NCI-H345 (cell line): ENCODE measurements around the gene NRXN2.

ENCODE experiments used
- DNase-seq: peaks from one replicate; lab custom pipeline; 2025; lab: John Stamatoyannopoulos, UW

The NRXN2 gene

DNA sequence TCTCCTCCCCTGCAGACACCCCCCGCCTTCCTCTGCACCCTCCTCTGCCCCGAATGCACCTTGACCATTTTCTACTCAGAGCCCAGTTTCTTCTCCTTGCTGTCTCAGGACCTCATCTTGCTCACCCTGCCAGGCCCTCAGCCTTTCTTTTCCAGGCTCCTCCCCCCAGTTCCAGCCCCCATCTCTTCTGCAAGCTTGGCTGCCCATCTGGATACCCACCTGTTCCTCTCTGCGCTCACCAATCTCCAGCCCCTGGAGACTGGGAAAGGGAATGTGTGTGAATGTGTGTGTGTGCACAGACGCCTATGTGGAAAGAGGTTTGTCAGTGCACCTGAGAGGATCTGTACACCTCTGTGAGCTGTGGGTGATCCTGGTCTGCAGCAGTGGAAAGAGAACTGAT is 95.6 kb downstream of the NRXN2 start:
- DNase-seq, result no peak

DNA sequence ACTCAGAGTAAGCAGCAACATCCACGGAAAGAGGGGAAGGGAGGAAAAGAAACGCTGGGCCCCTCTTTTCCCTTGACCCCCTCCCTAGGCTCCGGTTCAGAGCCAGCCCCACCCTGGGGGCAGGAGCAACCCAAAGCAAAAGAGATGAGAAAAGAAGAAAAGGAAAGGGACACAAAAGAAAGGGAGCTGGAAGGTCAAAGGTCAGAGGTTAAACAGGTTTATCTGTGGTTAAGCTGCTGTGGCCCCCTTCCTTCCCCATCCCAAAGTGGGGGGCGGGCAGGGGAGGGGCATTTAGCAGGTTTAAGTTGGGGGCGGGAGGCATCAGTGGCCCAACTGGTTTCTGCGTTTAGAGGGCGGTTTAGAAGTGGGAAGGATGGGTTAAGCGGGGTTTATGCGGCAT is 96.4 kb downstream of the NRXN2 start:
- DNase-seq, result no peak

DNA sequence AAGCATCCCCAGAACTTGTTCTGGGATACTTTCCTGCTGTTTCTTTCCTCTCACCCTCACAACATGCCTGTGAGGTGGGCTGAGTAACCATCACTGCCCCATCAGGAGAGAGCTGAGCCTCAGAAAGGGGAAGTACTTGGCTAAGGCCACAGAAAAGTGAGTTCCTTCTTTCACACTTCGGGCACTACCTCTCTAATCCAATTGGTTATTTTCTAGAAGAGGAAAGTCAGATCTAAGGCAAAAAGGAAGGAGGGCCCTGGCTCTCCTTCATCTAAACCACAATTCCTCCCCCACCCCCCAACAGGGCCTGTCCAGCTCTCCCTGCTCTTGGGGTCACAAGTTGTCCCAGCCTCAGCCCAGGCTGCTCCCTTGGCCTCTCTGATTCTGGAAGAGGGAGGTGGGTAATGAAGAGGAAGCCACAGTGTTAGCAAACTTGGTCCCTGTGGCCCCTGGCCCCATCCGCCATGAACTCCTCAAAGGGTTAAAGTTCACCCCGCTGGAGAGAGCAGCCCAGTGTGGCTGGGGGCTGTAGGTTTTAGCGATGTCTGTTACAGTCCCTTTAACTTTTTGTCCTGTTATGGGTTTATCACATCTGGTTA is 98.0 kb downstream of the NRXN2 start:
- DNase-seq, result no peak

DNA sequence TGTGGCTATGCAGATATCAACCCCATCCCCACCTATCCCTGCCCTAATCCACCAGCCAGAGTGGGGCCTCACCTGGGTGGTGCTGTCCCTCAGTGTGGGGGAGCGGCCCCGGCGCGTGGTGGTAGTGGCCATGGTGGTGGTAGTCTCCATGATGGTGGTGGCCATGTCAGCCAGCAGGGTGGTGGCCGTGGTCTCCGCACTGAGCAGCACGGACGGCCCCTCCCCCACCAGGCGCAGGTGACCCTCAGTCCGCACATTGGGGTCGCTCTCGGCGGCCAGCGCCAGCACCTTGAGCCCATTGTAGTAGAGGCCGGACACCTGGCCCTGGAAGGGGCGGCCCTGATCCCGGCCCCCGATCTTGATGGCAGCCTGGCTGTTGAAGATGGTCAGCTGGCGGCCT is 100.3 kb downstream of the NRXN2 start:
- DNase-seq, result no peak

DNA sequence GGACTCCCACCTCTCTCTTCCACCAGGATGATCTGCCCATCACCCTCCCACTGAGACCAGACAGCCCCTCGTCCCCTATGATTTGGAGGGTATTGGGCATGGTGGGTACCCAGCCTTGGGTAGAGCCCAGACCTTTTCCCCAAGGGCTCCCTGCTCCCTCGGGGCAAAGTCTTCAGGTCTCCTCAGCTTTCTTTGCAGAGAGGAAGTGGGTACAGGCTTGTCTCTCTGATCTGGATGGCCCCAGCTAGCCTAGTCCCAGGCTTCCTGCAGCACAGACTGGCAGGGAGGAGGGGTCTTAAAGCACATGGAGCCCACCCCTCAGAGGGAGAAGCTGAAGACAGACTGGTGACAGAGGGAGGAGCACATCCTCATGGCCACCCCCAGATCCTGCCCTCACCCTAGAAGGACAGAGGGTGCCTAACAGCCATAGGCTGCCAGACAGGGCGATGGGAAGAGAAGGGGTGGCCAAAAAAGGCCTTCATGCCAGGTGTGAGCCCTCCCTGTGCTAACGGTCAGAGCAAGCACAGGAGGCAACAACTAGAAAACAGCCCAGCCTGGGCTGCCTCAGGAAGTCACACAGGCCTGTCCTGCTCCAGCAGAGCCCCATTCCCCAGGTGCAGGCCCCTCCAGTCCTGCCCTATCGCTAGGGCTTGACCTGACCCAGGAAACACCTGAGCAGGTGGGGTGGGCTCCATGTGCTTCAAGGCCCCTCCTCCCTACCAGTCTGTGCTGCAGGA is 101.5 kb downstream of the NRXN2 start:
- DNase-seq, result no peak

DNA sequence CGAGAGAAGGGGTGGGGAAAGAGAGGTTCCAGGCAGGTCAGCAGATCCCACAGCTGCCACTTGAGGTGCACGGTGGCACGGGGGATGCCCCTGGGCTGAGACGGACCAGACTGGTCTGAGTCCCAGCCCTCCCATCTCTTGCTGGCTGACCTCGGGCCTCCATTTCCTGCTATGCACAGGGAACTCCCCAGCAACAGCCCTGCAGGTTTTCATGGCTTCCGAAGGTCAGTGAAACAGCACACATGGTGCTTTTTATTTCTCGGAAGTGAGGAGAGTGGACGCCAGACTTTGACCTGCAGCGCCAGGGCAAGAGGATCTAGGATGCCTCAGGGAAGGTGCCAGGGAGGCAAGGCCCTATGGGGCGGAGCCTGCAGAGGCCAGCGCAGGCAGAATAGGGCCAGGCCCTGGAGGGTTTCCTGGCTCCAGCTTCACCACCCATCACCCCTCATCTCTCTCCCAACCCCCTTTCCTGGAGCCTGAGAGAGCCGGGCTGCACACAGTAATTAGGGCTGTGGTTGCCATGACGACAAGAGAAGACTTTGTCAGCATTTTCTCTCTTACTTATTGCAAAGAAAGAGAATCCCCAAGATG is 102.5 kb downstream of the NRXN2 start:
- no peak for DNase-seq

DNA sequence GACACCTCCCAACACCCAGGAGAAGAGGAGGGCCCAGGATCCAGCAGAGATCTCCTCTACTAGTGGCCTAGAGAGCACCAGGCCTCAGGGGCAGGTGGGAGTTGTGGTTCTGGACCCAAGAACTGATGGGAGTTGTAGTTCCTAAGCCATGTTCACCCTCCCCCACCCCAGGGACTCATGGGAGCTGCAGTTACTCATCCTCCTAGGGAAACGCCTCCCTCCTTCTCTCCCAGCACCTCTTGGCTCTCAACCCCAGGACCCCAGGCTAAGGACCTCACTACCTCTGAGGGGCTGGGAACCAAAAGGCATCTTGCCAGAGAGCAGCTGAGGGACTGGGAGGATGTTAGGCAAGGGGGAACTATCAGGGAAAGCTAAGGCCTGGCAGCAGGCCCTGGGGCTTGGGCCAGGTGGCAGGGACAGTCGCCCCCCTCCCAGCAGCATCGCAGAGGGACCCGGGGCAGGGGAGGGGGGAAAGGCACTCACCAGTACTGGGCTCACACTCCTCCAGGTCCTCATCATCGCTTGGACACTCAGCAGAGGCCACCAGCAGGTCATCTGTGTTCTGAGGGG is 103.1 kb downstream of the NRXN2 start:
- no peak for DNase-seq

DNA sequence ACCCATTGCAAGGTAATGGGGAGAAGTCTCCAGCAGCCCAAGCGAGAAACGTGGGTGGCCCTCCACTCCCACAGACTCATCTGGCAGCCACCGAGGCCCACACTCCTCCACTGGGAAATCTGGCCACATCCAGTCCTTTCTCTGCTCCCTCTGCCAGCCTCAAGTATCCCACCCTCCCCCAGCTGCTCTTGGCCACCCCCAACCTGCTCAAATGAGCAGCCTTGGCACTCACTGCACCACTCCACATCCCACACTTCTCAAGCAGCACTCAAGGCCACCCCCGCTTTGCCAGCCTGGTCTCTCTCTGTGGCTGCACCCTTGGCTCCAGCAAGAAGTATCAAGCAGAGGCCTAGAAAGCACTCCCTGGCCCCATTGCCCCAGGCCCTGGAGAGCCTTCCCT is 103.8 kb downstream of the NRXN2 start:
- no peak for DNase-seq

DNA sequence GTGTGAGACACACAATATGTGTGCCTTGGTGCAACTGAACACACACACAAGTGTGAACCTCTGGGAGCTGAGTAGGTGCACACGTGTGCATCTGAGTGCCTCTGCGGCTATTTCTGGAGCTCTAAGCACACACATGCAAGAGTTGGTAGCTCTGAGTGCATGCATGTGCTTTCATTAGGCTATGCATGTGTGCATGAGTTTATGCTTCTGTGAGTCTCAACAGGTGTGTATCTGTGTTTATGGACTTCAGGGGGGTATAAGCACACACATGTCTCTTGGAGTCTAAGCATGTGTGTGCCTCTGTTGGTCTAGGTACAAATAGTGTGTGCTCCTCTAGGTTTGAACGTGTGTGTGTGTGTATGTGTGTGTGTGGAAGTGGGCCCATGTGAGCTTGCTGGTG is 106.2 kb downstream of the NRXN2 start:
- no peak for DNase-seq

DNA sequence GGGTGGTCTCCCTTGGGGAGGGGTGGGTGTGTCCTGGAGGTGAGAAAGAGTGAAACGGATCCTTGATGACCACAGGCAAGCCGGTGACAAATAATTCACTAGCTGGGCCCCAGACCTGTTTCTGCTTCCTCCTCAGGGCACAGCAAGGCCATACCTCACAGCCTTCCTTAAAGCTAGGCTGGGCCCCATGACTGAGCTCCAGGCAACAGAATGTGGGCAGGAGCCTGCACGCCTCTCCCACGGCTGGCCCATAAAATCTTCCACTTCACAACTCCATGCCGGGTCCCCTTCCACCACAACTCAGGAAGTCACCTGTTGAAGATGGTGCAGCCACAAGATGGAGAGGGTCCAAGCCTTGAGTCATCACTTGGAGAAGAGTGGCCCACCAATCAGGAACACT is 108.1 kb downstream of the NRXN2 start:
- DNase-seq, result no peak

DNA sequence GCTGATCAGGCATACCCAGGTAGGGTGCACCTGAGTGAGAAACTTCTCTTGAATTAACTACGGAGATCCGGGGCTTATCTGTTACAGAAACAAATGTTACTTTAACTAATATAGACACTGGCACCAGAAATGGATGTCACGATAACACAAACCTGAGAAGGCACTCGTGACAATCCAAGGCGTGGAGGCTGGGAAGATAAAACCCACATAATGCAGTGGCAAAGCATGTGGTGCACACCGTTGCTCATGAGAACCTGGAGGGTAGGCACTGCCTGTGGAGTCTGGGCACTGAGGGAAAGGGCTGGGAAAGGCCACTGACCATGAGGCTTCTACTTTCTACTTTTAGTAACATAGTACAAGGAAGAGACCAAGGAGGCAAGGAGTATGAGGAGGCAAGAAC is 109.3 kb downstream of the NRXN2 start:
- DNase-seq, result no peak

DNA sequence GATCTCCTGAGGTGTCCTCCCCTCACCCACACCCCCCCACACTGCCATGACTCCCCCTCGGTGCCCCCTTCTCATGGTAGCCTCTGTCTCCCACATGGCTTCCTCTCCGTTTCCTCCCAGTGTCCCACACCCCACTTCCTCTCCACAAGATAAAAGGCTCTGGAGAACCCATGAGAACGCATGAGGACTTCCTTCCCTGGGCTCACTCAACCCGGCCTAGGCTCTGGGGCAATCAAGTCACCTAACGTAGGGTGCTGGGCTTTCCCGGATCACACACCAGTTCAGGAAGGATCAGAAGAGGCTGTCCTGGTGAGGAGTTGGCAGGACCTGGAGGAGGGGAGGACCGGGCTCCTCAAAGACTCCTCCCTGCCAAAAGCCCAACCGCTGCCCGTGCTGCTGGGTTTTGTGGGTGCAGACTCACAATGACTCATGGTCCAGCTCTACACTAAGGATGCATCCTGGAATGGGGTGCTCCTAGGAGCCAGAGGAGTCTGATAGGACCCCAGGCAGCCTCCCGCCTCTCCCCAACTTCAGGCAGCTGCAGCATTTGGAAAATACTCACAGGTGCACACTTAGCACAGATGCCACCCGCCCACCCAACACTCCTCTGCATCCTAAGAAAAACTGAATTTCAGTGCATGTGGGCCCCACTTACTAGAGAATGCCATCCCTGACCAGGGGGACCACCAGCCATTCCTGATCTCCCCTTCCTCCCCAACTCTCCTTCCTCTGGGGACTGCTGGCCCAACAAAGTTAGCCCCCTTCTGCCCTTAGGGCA is 110.9 kb downstream of the NRXN2 start:
- no peak for DNase-seq

DNA sequence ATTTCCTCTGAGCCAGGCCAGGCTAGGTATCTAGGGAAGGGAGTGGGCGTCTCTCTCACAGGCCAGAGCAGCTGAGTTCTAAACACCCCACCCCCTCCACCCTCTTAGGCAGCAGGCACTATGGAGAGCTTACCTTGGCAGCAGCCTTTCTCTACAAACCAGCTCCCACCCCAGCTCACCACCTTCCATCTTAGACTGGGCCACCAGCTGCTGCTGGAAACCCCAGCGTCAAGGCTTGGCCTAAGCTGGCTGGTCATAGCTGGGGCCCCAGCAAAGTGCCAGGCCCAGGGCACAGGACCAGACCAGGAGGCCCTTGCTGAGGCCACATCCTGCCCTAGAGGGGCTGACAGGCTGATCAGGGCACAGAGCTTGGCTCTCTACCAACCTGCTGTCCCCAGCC is 111.8 kb downstream of the NRXN2 start:
- DNase-seq, result no peak

DNA sequence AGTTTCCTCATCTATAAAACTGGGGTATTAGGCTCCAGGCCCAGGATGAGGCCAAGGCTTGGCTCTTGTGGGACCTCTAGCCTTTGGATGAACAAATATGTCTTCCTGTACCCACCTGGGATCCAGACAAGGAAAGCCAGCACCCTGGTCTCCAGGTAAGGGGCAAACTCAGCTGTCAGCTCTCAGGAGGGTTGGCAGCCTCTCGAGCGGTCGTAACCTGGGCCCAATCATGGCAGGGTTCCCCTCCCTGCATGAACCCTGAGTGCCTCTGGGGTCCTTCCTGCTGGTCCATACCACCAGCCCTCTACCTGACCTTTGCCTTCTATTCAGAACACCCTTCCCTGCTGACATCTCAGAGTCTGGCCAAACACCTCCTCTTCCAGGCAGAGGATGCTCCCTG is 112.4 kb downstream of the NRXN2 start:
- no peak for DNase-seq

DNA sequence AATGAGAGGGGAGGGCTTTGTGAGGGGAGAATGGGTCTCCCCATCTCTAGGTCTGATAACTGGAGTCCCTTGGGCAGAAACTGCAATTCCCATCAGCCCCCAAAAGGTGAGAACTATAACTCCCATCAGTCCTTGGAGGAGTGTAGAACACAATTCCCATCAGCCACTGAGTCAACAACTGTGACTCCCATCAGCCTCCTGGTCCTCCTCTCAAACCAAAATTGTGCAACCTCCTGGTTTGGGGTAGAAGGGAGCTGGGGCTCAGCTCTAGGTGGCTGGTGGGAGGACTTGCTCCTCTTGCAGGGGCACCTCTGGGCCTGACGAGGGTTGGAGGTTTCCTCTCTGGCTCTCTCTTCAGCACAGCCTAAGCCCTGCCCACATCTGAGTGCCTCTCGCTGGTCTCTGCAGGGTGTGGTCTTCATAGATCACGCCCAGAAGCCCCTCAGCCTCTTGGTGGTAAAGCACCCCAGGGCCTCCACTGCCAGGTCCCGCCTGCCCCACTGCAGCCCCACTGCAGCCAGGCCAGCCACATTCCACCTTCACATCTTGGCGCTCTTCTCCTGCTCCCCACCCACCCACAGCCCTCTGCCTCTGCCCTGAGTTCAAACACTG is 113.5 kb downstream of the NRXN2 start:
- no peak for DNase-seq

DNA sequence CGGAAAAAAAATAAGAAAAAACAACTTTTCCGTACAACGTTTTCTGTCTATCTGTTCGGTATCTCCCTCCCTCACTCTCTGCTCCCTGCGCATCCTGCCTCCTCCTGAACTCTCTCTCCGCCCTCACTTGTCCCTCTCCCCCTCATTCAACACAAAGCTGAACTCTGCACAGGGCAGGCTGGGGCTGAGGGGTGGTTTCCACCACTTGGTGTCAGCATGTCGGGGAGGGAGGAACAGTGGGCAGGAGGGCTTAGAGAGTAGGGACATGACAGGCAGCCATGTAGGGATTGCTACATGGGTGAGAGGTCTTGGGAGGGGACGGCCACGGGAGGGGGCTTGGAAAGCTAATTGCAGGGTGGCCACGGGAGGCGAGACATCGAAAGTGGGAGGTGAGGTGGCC is 114.4 kb downstream of the NRXN2 start:
- no peak for DNase-seq

DNA sequence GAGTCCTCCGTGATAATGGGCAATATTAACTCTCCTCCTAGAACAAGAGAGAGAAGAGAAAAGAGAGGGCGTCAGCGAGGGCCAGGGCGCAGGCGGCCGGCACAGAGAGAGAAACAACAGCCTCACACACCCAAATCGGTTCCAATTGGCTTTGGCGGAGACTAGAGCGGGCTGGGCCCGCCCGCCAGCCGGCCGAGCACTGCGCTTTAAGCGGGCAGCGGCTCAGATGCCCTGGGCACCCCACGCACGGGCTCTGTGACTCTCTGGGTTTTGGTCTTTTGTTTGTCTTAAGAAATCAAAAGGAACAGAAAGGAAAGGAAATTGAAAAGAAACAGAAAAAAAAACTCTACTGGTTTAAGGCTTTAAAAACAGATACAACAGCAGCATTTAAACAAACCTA is 115.0 kb downstream of the NRXN2 start:
- no peak for DNase-seq

DNA sequence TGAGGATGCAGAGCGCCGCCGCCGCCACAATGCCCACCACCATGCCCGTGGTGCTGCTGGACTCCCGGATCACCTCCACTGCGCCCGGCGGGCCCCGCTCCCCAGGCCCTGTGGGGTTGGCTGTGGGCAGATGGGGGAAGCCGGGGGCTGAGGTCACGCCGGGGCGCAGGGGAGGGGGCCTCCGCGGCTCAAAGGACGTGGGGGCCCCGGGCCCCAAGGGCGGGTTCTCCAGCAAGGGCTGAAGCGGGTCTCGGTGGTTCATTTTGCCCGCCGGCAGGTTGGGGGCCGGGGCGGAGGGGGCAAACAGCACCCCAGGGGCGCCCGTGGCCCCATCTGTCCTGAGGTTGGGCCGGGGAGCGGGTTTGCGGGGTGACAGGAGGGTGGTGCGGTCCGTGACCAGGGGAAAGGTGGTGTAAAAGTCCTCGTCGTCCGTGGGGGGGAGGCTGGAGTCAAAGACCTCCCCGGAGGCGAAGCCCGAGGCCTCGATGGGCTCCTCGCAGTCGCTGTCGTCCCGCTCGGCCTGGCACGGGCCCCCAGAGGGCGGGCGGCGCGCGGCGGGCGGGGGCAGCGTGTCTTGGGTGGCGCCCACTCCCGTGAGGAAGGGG is 115.5 kb downstream of the NRXN2 start:
- no peak for DNase-seq

DNA sequence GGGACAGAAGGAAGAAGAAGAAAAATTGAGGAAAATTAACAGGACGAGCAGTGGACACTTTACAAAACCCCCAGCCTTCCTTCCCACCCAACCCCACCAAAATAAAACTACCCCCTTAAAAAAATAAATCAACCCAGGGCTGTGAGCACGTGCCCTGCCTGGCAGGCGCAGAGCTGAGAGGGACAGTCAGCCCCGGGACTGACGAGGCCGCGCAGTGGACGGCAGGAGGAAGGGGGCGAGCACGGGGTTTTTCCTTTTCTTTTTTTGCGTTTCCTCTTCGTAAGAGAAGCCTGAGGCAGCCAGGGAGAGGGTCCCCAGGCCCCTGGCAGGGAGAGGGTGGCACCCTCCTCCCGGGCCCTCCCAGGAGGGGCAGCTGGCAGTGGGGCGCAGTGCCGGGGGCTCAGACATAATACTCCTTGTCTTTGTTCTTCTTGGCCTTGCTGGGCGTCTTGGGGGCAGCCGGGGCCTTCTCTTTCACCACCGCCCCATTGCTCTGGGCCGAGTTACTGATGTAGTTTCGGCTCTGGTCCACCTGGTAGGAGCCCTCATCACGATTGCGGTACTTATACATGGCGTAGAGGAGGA is 116.1 kb downstream of the NRXN2 start:
- no peak for DNase-seq

DNA sequence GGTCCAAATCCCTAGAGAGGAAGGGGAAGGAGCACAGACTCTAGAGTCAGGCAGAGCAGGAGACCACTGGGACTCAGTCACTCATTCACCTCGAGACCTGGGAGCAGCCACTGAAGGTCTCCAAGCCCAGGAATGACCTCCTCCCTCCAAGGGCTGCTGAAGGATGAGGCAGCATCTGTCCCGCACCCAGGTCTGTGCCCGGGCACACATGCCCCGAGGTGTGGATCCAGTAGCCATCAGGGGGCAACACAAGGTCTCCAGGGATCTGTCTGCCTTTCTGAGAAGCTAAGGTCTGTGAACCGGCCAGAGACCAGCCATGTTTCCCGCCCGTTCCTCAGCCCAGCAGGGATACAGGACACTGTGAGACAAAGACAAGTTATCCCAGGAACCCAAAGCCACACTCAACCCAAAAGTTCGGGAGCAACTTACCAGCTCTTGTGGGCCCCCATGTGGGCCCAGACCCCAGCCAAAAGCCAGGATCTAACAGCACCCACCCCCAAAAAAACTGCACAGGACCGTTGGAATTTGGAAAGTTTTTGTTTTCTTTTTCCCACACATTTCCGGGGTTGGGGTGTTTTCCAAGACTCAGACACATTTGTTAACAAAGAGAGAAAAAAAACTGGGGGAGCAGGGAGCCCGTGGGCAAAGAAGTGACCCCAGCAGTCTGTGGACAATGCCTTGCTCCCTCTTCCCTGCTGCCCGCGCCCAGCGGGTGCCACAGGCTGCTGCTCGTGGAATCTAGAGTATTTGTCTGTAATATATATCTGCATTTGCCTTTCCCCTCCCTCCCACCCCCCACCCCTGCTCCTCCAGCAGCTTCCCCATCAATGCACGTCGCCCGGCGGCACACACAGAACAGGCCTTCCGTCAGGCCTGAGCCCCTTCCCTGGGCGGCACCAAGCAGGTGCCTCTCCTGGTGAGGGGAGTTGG is 117.1 kb downstream of the NRXN2 start:
- DNase-seq, result no peak
